Measurements from ENCODE around the gene FAM222A.

The FAM222A gene

DNA sequence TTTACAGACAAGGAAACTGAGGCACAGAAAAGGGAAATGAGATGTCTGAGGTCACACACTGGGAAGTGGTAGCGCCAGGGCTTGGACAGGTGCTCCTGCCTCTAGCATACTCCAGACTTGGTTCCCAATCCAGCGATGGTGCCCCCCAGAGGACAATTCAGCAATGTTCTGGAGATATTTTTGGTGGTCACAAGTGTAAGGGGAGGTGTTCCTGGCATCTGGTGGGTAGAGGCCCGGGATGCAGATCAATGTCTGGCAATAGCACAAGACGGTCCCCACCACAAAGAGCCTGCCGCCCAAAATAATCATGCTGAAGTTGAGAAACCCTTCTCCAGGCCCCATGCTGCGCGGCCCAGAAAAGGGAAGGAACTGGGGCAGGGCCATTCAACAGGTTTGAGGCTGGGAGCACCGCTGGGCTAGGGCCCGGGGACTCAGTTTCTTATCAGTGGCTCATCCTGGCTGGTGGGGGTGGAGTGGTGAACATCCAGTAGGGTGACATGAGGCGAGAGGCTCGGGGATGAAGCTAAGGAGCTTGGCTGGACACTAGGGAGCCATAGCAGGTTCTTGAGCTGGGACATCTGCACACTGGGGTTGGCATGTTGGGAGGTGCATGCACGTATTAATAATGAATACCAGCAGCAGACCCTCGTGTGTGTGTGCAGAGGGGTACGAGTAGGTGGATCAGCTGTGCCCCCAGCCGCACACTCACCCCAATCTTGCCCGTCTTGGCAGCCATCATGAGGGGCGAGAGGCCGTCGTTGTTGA lies 84.5 kb downstream of the FAM222A start:
- DNase-seq (ENCODE audit: low read depth in 2 of 2): no peak

GRCh38 chr12:109798691-109799090 lies 85.1 kb downstream of the FAM222A start:
- no peak for DNase-seq (ENCODE audit: low read depth in 2 of 2)

DNA sequence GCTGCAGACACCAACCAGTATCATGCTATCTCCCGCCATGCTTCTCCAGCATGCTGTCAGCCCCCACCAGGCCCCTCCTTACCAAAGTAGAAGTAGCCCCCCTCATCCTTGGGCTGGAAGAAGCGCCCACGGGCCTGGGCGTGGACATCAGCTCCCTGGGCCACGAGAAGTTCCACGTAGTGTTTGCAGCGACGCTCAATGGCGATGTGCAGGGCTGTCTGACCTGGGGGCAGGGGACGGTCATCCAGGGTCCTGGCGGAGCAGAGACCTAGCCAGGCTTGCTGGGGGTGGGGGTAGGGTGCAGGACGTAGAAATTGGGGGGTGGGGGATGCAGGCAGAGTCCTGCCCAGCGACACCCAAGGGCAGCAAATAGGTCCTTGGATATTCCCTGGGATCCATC lies 86.9 kb downstream of the FAM222A start:
- DNase-seq (ENCODE audit: low read depth in 2 of 2): no peak

DNA sequence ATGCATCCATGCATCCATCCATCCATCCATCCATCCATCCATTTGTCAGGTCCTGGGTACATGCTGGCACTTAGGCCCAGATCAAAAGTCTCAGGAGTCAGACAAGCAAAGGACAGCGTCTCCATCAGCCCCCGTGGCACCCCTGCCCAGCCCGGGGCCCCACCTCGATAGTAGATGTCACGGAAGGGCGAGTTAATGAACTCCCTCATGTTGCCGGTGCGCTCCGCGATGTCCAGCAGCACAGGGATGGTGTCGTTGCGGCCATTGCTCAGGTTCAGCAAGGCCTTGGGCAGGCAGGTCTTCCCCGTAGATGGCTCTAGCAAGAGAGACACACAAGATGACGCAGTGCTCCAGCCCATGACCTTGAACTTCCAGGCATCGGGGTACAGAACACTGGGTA lies 89.2 kb downstream of the FAM222A start:
- no peak for DNase-seq (ENCODE audit: low read depth in 2 of 2)

GRCh38 chr12:109803678-109804077 lies 90.1 kb downstream of the FAM222A start:
- no peak for DNase-seq (ENCODE audit: low read depth in 2 of 2)

- DNase-seq (ENCODE audit: low read depth in 2 of 2): peak; percentile 42 to 45
These were observed 91.5 kb downstream of the FAM222A start for GRCh38 chr12:109804820-109805761.

DNA sequence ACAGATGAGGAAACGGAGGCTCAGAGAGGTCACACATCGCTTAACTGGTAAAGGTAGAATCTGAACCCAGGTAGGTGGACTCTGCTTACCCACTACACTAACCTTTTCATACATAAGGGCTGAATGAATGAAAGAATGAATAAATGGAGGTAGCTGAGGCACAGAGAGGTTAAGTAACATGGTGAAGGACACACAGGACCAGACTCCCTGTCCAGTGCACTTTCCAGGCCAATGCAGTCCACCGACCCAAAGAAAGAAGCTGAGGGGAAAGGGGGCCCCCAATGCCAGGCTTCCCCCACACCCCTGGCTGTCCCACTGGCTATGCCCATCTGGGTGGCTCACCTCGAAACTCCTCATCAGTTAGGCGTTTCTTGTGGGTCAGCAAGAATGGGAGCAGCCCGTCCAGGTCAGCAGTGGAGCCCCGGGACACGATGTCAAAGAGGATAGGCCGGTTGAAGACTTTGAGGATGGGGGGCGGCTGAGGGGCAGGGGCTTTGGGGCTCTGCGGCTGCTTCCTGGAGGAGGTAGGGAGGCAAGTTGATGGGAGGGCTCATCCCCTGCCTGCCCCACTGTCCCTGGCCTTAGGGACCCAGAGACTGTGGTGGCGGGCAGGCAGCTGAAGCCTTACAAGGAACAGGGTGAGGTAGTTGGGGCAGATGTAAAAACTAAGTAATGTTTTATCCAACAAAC lies 94.5 kb downstream of the FAM222A start:
- DNase-seq (ENCODE audit: low read depth in 2 of 2): no peak

GRCh38 chr12:109808876-109809646 lies 95.4 kb downstream of the FAM222A start:
- DNase-seq (ENCODE audit: low read depth in 2 of 2): no peak

GRCh38 chr12:109810954-109811623 lies 97.5 kb downstream of the FAM222A start:
- no peak for DNase-seq (ENCODE audit: low read depth in 2 of 2)

DNA sequence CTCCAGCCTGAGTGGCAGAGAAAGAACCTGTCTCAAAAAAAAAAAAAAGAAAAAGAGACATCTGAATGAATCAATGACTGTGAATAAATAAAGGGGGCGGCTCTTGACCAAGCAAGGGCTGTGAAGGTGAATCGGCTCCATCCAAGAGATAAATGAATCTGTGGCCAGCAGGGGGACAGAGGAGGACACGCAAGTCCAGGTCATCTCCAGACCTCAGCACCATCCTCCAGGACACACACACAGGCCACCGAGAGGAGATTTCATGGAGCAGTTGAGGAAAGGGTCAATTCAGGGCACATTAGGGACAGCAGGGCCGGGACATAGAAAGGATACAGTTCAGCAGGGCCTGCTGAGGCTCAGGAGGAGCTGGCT lies 98.0 kb downstream of the FAM222A start:
- DNase-seq (ENCODE audit: low read depth in 2 of 2): no peak

- DNase-seq (ENCODE audit: low read depth in 2 of 2): no peak
These were observed 100.3 kb downstream of the FAM222A start for GRCh38 chr12:109813810-109814416.

- no peak for DNase-seq (ENCODE audit: low read depth in 2 of 2)
These were observed 101.0 kb downstream of the FAM222A start for GRCh38 chr12:109814600-109815150.

DNA sequence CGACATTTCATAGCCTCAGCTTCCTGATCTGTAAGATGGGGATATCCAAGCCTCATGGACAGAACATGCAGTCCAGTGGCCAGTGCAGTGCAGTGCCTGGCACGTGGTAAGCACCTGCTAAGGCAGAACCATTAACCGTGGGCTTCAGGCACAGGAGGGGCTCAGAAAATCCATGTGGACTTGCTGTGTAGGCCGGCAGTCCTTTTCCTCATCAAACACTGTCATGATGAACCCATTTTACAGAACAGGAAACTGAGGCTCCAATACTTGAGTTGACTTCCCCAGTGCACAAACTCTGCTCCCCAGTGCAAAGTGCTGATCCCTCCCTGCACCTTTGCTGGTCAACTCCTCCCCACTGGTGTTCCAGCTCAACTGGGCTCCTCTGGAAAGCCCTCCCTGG lies 101.6 kb downstream of the FAM222A start:
- no peak for DNase-seq (ENCODE audit: low read depth in 2 of 2)

DNA sequence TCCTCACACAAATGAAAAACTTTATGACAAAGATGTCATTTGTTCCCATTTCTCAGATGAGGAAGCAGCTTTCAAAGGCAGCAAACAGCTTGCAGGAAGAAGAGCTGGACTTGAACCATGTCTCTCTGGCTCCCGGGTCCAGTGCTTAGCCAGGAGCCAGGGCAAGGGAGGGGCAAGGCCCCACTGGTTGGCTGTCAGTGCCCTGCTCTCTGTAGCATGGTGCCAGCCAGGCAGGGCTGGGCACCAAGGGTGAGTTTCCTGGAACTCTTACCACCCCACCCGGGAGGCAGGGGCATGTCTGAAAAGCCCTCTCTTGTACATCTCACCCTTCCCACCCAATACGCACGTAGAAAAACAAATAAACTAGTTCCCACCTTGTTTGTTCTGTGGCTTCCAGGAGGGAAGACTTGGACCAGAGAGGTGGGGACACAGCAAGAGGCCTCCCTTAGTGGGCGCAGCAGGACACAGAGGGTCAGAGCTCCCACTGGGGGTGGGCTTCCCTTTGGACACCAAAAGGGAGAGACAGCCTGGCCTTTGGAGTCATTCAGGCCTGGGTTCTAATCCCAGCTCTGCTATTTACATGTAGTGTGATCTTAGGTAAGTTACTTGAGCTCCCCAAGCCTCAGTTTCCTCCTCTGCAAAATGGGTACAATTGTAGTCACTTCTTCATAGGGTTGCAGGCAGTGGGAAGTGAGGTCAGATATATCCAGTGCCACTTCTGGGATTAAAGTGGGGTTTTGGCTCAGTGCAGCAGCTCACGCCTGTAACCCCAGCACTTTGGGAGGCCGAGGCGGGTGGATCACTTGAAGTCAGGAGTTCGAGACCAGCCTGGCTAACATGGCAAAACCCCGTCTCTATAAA lies 102.4 kb downstream of the FAM222A start:
- no peak for DNase-seq (ENCODE audit: low read depth in 2 of 2)

DNA sequence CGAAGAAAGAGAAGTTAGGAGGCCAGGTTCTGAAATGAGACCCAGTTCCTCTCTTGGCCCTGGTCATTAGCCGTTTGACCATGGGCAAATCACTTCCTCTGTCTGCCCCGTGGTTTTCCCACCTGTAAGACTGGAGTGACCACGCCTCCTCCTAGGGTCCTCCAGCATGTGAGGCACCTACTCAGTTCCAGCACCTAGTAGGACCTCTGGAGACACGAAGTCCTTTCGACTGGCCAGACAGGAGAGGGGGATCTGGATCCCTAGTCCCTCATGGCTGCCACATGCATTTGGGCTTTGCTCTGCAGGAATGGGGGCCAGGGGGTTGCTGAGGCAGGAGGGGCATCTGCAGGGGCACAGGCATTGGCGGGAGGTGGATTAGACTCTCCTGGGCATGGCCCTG lies 103.2 kb downstream of the FAM222A start:
- no peak for DNase-seq (ENCODE audit: low read depth in 2 of 2)

DNA sequence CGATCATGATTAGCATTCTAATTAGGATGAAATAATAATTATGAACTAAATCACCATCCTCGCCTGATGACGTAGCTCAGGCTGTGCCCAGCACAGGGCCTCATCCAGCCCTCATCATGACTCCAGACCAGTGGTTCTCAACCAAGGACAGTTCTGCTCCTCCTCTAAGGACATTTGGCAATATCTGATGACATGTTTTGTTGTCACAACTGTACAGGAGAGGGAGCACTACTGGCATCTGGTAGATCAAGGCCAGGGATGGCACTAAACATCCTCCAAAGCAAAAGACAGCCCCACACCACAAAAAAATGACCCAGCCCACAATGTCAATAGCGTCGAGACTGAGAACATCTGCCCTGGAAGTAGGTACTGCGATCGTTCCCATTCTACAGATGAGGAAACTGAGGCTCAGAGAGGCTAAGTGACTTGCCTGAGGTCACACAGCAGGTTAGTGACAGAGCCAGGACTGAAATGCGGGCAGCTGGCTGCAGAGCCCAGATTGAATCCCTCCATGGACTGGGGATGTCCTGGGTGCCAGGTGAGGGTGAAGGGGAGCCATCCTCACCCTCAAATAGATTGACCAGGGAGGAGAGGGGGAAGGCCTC lies 104.1 kb downstream of the FAM222A start:
- DNase-seq (ENCODE audit: low read depth in 2 of 2): no peak

DNA sequence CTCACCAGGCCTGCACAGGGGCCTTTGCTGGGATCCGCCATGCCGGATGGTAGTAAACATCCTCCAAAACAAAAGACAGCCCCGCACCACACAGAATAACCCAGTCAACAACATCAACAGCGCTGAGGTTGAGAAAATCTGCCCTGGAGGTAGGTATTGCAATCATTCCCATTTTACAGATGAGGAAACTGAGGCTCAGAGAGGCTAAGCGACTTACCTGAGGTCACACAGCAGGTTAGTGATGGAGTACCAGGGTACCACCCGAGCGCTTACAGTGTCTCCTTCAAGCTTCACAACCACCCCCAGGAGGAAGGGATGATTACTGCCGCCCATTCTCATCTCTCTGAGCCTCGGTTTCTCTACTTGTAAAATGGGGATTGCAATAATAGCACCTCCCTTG lies 104.6 kb downstream of the FAM222A start:
- no peak for DNase-seq (ENCODE audit: low read depth in 2 of 2)

- no peak for DNase-seq (ENCODE audit: low read depth in 2 of 2)
These were observed 105.4 kb downstream of the FAM222A start for GRCh38 chr12:109818905-109819500.

Data from stimulated activated CD8-positive, alpha-beta memory T cell treated with anti-CD3 and anti-CD28 coated beads, Interleukin-7, amount 100 ng/mL, for 4 hours (primary cell).